ENCODE data around the gene AFTPH. TPM values are rescaled to one million over a fixed set of nuclear protein-coding genes. Genes with fewer than 3 reads are reported as not detected.

The AFTPH gene
- polyA plus RNA-seq, 6 donors from 2014 or later = 48.2 to 77.9 (median 57.2) TPM

GRCh38 chr2:64620661-64621060, 96.5 kb downstream of the AFTPH start:
- no peak overlapping the region for H3K27ac Mint-ChIP-seq
- no peak for ATAC-seq (ENCODE audit: low read depth in 2 of 2)

DNA sequence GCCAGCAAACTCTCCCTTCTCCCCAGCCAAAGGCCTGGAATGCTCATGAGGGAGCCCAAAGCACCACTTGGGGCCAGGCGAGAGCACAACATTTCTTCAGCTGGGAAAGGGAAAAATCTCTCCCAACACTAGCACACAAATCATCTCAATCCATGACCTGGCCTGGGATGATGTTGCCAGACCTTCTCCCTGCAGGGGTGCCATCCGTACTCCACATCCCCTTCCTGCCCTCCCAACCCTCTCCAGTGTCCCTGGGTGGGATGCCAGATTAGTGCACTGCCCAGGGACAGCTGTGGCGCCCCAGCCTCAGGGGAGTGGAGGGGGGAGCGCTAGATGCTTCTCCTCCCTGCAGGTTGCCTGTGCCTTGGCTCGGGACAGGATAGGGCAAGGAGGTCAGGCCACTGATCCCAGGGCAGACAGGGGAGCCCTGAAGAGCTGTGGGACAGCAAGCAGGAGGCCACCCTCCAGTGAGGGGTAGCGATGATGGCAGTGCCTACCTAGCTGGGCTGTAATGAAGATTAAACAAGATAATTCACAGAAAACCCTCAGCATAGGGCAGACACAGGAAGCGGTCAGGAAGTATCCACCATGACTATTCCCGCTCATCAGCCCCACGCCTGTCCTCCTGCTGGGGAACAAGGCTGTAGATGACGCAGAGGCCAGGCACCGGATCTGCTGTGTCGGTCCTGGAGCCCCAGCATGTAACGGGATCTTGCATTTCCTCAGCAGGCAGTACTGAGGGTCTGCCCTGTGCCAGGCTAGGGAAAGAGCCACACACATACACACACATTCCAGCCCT, 98.5 kb downstream of the AFTPH start:
- Mint-ChIP-seq H3K36me3 (no peaks in the 10 kb centered on the region), H3K9me3 (no peaks in the 10 kb centered on the region), H3K27ac (no peak overlapping the region), H3K4me3 (no peak overlapping the region), H3K27me3 (no peaks in the 10 kb centered on the region), H3K4me1 (peaks cover 21 to 25% (median 21%) of the 10 kb centered on the region in 3 donors)
- ATAC-seq (ENCODE audit: low read depth in 2 of 2) (no peak), DNase-seq (no peak)

More at GRCh38 chr2:64620661-64621060, 96.5 kb downstream of the AFTPH start:
- H3K36me3 Mint-ChIP-seq = no peaks in the 10 kb centered on the region
- no peak for DNase-seq
- H3K9me3 Mint-ChIP-seq = no peaks in the 10 kb centered on the region
- H3K4me1 Mint-ChIP-seq = peaks cover 16 to 32% (median 19%) of the 10 kb centered on the region in 3 donors
- no peaks in the 10 kb centered on the region for H3K27me3 Mint-ChIP-seq
- no peak overlapping the region for H3K4me3 Mint-ChIP-seq

GRCh38 chr2:64623242-64623850, 99.2 kb downstream of the AFTPH start:
- peaks cover 16 to 19% (median 16%) of the 10 kb centered on the region in 3 donors for H3K4me1 Mint-ChIP-seq
- ATAC-seq (ENCODE audit: low read depth in 2 of 2) (no peak), DNase-seq (no peak)
- no peak overlapping the region for H3K27ac Mint-ChIP-seq
- H3K27me3 Mint-ChIP-seq = no peaks in the 10 kb centered on the region
- peak overlapping the region in 2 of 8 donors; percentile 65 to 69 for H3K4me3 Mint-ChIP-seq
- no peaks in the 10 kb centered on the region for H3K9me3 Mint-ChIP-seq
- no peaks in the 10 kb centered on the region for H3K36me3 Mint-ChIP-seq

DNA sequence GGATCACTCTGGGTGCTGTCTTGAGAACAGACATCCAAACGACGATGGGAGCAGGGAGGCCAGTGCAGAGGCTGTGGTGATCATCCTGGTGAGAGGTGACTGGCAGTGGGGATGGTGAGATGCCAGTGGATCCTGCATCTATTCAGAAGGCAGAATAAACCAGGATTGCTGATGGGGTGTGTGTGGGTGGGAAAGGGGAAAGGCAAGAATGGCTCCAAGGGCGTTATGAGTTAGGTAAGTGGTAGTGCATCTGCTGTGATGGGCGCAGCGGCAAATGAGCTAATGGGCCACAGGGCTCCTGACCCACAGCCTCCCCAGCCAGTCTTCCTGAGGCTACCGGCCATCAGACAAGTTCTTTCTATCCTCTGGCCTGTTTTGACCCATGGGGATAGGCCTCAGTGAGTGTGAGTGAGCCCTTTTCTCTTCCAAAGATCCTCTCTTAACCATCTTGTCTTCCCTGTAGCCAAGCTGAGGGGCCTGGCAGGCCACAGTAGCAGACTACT, 100.0 kb downstream of the AFTPH start:
- Mint-ChIP-seq H3K4me3 (no peak overlapping the region), H3K27ac (peak overlapping the region in 3 of 6 donors; percentile 52 to 64 (median 52)), H3K36me3 (no peaks in the 10 kb centered on the region), H3K9me3 (no peaks in the 10 kb centered on the region), H3K27me3 (no peaks in the 10 kb centered on the region), H3K4me1 (peaks cover 19 to 25% (median 20%) of the 10 kb centered on the region in 3 donors)
- DNase-seq = no peak
- ATAC-seq (ENCODE audit: low read depth in 2 of 2) = no peak

DNA sequence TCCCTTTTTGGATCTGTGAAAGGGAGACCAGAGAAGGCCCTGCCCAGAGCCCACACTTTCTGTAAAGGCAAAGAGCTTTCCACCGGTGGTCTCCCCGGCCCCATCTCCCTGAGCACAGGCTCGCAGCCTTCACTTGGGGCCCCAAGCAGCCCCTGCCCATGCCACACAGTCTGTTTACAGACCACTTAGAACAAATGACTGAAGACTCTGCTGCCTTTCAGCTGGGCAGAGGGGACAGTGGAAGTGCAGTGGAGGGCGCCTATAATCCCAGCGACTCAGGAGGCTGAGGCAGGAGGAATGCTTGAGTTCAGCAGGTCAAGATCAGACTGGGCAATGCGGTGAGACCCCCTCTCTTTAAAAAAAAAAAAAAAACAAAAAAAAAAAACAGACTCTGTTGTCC, 100.7 kb downstream of the AFTPH start:
- Mint-ChIP-seq H3K4me1 (peaks cover 20 to 28% (median 22%) of the 10 kb centered on the region in 3 donors), H3K27ac (peak overlapping the region in 1 of 6 donors; percentile 59), H3K4me3 (no peak overlapping the region), H3K9me3 (no peaks in the 10 kb centered on the region), H3K27me3 (no peaks in the 10 kb centered on the region), H3K36me3 (no peaks in the 10 kb centered on the region)
- no peak for DNase-seq
- no peak for ATAC-seq (ENCODE audit: low read depth in 2 of 2)

DNA sequence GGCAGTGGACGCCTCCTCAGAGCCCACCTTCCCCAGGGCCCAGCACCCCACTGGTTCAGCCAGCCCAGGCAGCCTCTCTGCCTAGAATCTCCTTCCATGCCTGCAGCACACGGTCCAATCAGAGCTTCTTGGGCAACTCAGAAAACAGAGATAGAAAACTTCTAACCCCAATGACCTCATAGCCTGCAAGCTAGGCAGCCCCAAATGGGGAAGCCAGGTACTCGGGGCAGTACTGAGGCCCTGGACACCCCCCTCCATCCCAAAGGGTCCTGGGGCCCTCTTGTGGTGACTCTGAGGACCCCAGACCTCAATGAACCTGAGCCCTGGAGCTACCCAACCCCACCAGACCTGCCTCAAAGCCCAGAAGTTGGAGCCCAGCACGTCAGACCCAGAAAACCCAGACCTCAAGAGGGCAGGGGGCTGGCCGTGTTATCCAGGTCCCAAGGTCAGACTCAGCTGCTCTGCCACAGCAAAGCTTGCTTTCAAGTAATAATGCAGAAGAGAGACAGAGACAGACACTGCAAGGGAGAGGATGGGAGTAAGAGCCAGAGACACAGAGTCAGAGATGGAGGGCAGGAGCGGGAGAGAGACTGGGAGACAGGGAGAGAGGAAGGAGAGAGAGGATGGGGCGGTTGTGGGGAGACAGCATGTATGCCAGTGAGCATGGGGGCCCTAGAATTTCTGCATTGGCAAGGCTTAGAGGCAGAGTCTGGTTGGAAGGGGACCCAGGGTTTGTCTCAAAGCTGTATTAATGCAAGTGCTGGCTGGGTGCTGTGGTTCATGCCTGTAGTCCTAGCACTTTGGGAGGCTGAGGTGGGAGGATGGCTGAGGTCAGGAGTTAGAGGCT, 101.4 kb downstream of the AFTPH start:
- Mint-ChIP-seq H3K36me3 (peaks cover 0 to 2% of the 10 kb centered on the region in 2 donors), H3K4me1 (peaks cover 22 to 34% (median 25%) of the 10 kb centered on the region in 3 donors), H3K27ac (peak overlapping the region in 5 of 6 donors; percentile 59 to 94 (median 92)), H3K27me3 (no peaks in the 10 kb centered on the region), H3K4me3 (peak overlapping the region in 3 of 8 donors; percentile 4 to 31 (median 15)), H3K9me3 (no peaks in the 10 kb centered on the region)
- ATAC-seq (ENCODE audit: low read depth in 2 of 2) = peak; percentile 35 to 53
- no peak for DNase-seq

DNA sequence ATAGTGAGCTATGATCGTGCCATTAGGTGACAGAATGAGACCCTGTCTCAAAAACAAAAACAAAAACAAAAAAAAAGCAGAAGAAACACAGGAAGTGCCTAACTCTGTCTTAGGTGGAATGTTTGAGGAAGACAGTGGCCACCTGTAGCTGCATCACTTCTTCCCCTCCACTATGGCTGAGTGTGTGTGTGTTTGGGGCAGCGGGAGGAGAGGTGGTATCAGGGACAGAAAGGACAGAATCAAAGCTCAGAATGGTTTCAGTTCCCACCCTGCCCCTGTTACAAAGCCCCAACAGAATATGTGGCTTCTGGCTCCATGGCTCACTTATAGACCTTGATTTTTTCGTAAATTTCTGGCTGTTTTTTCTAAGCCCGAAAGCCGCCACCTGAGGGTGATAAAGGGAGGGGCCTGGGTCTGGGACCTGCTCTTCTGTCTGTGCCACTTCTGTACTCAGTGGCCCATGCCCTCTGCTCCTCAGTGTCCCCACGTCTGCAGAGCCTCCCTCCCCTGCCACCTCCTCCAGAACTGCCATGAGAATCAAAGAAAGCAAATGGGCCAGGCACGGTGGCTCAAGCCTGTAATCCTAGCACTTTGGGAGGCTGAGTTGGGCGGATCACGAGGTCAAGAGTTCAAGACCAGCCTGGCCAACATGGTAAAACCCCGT, 102.2 kb downstream of the AFTPH start:
- ATAC-seq (ENCODE audit: low read depth in 2 of 2) (peak; percentile 62 to 69), DNase-seq (no peak)
- Mint-ChIP-seq H3K27me3 (no peaks in the 10 kb centered on the region), H3K36me3 (peaks cover 0 to 8% of the 10 kb centered on the region in 2 donors), H3K9me3 (no peaks in the 10 kb centered on the region), H3K4me3 (peak overlapping the region in 3 of 8 donors; percentile 4 to 47 (median 15)), H3K27ac (peak overlapping the region in 5 of 6 donors; percentile 59 to 93 (median 69)), H3K4me1 (peaks cover 29 to 42% (median 32%) of the 10 kb centered on the region in 3 donors)

GRCh38 chr2:64626963-64627760, 103.0 kb downstream of the AFTPH start:
- peaks cover 0 to 8% of the 10 kb centered on the region in 2 donors for H3K36me3 Mint-ChIP-seq
- H3K27me3 Mint-ChIP-seq = no peaks in the 10 kb centered on the region
- peaks cover 29 to 42% (median 33%) of the 10 kb centered on the region in 3 donors for H3K4me1 Mint-ChIP-seq
- DNase-seq = no peak
- H3K9me3 Mint-ChIP-seq = no peaks in the 10 kb centered on the region
- peak overlapping the region in 1 of 6 donors; percentile 25 for H3K27ac Mint-ChIP-seq
- no peak for ATAC-seq (ENCODE audit: low read depth in 2 of 2)
- H3K4me3 Mint-ChIP-seq = no peak overlapping the region

GRCh38 chr2:64627860-64628841, 104.0 kb downstream of the AFTPH start:
- Mint-ChIP-seq H3K27me3 (no peaks in the 10 kb centered on the region), H3K36me3 (peaks cover 0 to 15% of the 10 kb centered on the region in 2 donors), H3K9me3 (no peaks in the 10 kb centered on the region), H3K4me1 (peaks cover 29 to 47% (median 33%) of the 10 kb centered on the region in 3 donors), H3K4me3 (no peak overlapping the region), H3K27ac (peak overlapping the region; percentile 18 to 90 (median 69))
- DNase-seq (no peak), ATAC-seq (ENCODE audit: low read depth in 2 of 2) (no peak)

DNA sequence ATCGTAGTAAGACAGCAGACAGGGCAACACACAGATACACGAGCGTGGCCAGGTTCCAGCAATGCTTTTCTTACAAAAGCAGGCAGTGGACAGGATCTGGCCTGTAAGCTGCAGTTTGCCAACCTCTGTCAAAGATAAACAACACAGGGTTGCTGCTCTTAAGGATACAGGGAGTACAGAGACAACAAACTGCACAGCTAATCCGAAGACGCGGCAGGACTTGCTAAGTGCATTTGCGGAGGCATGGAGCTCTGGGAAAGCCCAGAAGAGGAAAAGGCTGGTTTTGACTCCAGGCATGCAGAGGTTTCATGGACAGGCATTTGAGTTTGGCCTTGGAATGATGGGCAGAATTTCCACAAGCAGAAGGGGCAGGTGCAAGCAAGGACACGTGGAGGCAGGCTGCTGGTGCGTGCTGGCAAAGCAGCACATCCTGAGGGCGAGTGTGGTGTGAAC, 105.2 kb downstream of the AFTPH start:
- no peak for ATAC-seq (ENCODE audit: low read depth in 2 of 2)
- Mint-ChIP-seq H3K27me3 (no peaks in the 10 kb centered on the region), H3K4me1 (peaks cover 34 to 53% (median 38%) of the 10 kb centered on the region in 3 donors), H3K27ac (peak overlapping the region in 4 of 6 donors; percentile 66 to 90 (median 75)), H3K4me3 (no peak overlapping the region), H3K9me3 (no peaks in the 10 kb centered on the region), H3K36me3 (peaks cover 0 to 22% of the 10 kb centered on the region in 2 donors)
- DNase-seq = no peak

DNA sequence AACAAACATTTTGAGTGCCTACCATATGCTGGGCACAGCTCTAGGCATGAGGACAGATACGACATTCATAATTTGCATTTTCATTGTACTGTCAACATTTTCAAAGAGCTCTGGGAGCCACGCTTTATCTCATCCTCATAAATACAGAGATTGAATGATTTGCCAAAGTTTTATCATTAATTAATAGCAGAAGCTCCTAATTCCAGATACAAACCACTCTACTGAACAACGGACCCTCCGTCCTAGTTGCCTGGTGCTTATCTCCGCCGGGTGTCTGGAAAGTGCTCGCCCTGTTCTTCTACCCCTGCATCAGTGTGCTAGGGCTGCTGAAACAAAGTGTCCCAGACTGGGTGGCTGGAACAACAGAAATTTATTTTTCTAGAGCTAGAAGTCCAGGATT, 105.7 kb downstream of the AFTPH start:
- Mint-ChIP-seq H3K27me3 (no peaks in the 10 kb centered on the region), H3K4me3 (no peak overlapping the region), H3K4me1 (peaks cover 34 to 53% (median 43%) of the 10 kb centered on the region in 3 donors), H3K36me3 (peaks cover 0 to 22% of the 10 kb centered on the region in 2 donors), H3K27ac (peak overlapping the region in 3 of 6 donors; percentile 87 to 90 (median 90)), H3K9me3 (no peaks in the 10 kb centered on the region)
- DNase-seq = no peak
- no peak for ATAC-seq (ENCODE audit: low read depth in 2 of 2)
